HepG2 (cell line): ENCODE data around the gene DTD2. TPM values are rescaled to one million over a fixed set of nuclear protein-coding genes. Genes with fewer than 3 reads are reported as not detected.
A peak's percentile ranks its signal among the peaks of the same experiment; 100 is the strongest.

ENCODE experiments used
- ASH2L ChIP-seq: fragments of 300-600, 200-600 bp; sonication (generic); IDR thresholded peaks from 2 replicates; pipeline ENCODE4 v1.7.0; 2017; ENCODE audit warnings: low read depth, mild to moderate bottlenecking, moderate library complexity, mixed read lengths, low read length; ENCODE audit not compliant: insufficient read length
- ATM ChIP-seq: fragments of 450-650 bp; IDR thresholded peaks from 2 replicates; pipeline ENCODE4 v1.7.1; 2017; ENCODE audit warnings: mild to moderate bottlenecking, borderline replicate concordance
- FIP1L1 ChIP-seq: fragments of 200-400 bp; formaldehyde crosslinking; IDR thresholded peaks from 2 replicates; pipeline ENCODE4 v1.6.1; 2018; ENCODE audit warnings: low read depth, mild to moderate bottlenecking, low read length, moderate library complexity, borderline replicate concordance; ENCODE audit not compliant: insufficient read depth
- FOXA1 ChIP-seq, 2 experiments: fragments of 450-650 bp in 1 of 2; sonication (generic) in 1 of 2; formaldehyde crosslinking in 1 of 2; IDR thresholded peaks; 2 replicates each; pipeline versions ENCODE4 v1.4.0 to v1.6.1; 2016 to 2020; ENCODE audit warnings: missing genetic modification reagents in 1 of 2
- GLI4 ChIP-seq: sonication (generic); formaldehyde crosslinking; IDR thresholded peaks from 2 replicates; pipeline ENCODE4 v1.5.1; 2020; ENCODE audit warnings: missing genetic modification reagents, mild to moderate bottlenecking, moderate library complexity, borderline replicate concordance
- HMG20B ChIP-seq: conservative IDR thresholded peaks from 2 replicates; pipeline ENCODE4 v1.6.1; 2016; ENCODE audit warnings: missing genetic modification reagents, missing compliant biosample characterization
- JDP2 ChIP-seq: sonication (generic); formaldehyde crosslinking; IDR thresholded peaks from 2 replicates; pipeline ENCODE4 v1.8.1; 2022; ENCODE audit warnings: missing genetic modification reagents, borderline replicate concordance
- NCOA1 ChIP-seq: sonication (generic); formaldehyde crosslinking; IDR thresholded peaks from 2 replicates; pipeline ENCODE4 v1.9.0; 2021; ENCODE audit warnings: missing genetic modification reagents
- RBAK ChIP-seq: sonication (generic); formaldehyde crosslinking; IDR thresholded peaks from 2 replicates; pipeline ENCODE4 v1.5.1; 2020; ENCODE audit warnings: mild to moderate bottlenecking, missing genetic modification reagents
- SKI ChIP-seq: fragments of 450-650 bp; IDR thresholded peaks from one replicate; pipeline ENCODE4 v1.6.1; 2018; ENCODE audit warnings: mild to moderate bottlenecking; ENCODE audit not compliant: partially characterized antibody
- TMF1 ChIP-seq: sonication (generic); formaldehyde crosslinking; IDR thresholded peaks from 2 replicates; pipeline ENCODE4 v1.8.1; 2022; ENCODE audit warnings: low read depth, missing genetic modification reagents
- ZNF3 ChIP-seq: IDR thresholded peaks from 2 replicates; pipeline ENCODE4 v1.7.0; 2017; ENCODE audit warnings: inconsistent platforms
- ZNF724P ChIP-seq: sonication (generic); formaldehyde crosslinking; IDR thresholded peaks from 2 replicates; pipeline ENCODE4 v1.8.0; 2022; ENCODE audit warnings: missing genetic modification reagents, borderline replicate concordance
- polyA plus RNA-seq, 8 experiments: library from polyadenylated mRNA; depleted of rRNA in 3 of 8; stranded (reverse) in 7 of 8; unstranded in 1 of 8; fragments of >200 nt; fragmentation: Illumina TruSeq in 4 of 8; extraction: Trizol in 4 of 8; gene quantifications; 2 replicates each; pipeline versions ENCODE4 v1.2.1 to v1.2.3, GENCODE V29; 2011 to 2016; ENCODE audit warnings: low read depth in 4 of 8, missing spikeins in 1 of 8, mixed read lengths in 1 of 8; ENCODE audit not compliant: insufficient read depth in 1 of 8
- total RNA-seq, 5 experiments: library from RNA; depleted of rRNA; stranded (reverse); fragments of >200 nt; fragmentation: Illumina TruSeq; extraction: Trizol; gene quantifications; 2 replicates each; pipeline ENCODE4 v1.2.3, GENCODE V29; 2016; ENCODE audit warnings: low read depth in 1 of 5
- TF ChIP-seq, protein P1 (sequence below), 2 experiments: IDR thresholded peaks; 2 replicates each; pipeline ENCODE4 v1.6.1; 2011 to 2012; ENCODE audit warnings: low read length in 2 of 2, borderline replicate concordance in 1 of 2, low read depth in 1 of 2, mild to moderate bottlenecking in 1 of 2, moderate library complexity in 1 of 2
- TF ChIP-seq, protein P2 (sequence below): sonication (generic); formaldehyde crosslinking; IDR thresholded peaks from 2 replicates; pipeline ENCODE4 v1.5.1; 2020; ENCODE audit warnings: mild to moderate bottlenecking, missing genetic modification reagents
- TF ChIP-seq, protein P3 (sequence below): sonication (generic); formaldehyde crosslinking; IDR thresholded peaks from 2 replicates; pipeline ENCODE4 v1.4.0; 2020; ENCODE audit warnings: missing genetic modification reagents
- TF ChIP-seq, protein P4 (sequence below): sonication (generic); formaldehyde crosslinking; conservative IDR thresholded peaks from 2 replicates; pipeline ENCODE4 v1.8.0; 2022; ENCODE audit warnings: mild to moderate bottlenecking, moderate library complexity, missing genetic modification reagents
- TF ChIP-seq, protein P5 (sequence below): sonication (generic); formaldehyde crosslinking; IDR thresholded peaks from 2 replicates; pipeline ENCODE4 v1.9.0; 2022; ENCODE audit warnings: low read depth, missing genetic modification reagents

DTD2 gene
- total and polyA plus RNA-seq, 2 of the 13 experiments (the other 11 are each of a cell fraction or from before 2014, with no cell fraction given): 22.3 to 49.8 TPM

DNA sequence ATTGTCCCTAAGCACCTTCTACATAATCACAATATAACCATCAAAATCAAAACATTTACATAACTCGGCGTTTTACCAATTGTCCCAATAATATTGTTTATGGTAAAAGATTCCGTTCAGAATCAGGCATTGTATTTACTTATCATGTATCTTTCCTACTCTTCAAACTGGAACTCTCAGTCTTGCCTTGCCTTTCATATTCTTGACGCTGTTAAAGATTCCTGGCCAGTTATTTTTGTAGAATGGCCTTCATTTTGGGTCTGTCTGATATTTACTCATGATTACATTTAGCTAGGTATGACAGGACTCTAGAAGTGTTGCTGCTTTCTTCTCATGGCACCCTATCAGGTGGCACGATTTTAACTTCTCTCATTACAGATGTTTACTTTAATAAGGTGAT is 36.1 kb downstream of the DTD2 start (continued):
- no peak for TF ChIP-seq ATM
- TF ChIP-seq HMG20B (CRISPR knock-in tag): no peak
- TF ChIP-seq, protein P1, sequence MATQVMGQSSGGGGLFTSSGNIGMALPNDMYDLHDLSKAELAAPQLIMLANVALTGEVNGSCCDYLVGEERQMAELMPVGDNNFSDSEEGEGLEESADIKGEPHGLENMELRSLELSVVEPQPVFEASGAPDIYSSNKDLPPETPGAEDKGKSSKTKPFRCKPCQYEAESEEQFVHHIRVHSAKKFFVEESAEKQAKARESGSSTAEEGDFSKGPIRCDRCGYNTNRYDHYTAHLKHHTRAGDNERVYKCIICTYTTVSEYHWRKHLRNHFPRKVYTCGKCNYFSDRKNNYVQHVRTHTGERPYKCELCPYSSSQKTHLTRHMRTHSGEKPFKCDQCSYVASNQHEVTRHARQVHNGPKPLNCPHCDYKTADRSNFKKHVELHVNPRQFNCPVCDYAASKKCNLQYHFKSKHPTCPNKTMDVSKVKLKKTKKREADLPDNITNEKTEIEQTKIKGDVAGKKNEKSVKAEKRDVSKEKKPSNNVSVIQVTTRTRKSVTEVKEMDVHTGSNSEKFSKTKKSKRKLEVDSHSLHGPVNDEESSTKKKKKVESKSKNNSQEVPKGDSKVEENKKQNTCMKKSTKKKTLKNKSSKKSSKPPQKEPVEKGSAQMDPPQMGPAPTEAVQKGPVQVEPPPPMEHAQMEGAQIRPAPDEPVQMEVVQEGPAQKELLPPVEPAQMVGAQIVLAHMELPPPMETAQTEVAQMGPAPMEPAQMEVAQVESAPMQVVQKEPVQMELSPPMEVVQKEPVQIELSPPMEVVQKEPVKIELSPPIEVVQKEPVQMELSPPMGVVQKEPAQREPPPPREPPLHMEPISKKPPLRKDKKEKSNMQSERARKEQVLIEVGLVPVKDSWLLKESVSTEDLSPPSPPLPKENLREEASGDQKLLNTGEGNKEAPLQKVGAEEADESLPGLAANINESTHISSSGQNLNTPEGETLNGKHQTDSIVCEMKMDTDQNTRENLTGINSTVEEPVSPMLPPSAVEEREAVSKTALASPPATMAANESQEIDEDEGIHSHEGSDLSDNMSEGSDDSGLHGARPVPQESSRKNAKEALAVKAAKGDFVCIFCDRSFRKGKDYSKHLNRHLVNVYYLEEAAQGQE (IDR thresholded peaks at IDR 0.05; ENCODE audit: borderline replicate concordance in 1 of 2, low read depth in 1 of 2, low read length in 2 of 2): peak in 1 of 2 experiments; percentile 20; a peak in 1 of 4 replicates
- TF ChIP-seq FOXA1 (IDR thresholded peaks at IDR 0.05): no peak
- TF ChIP-seq FOXA1 (CRISPR knock-in tag; IDR thresholded peaks at IDR 0.05): no peak; the same call in 1 of the 2 replicates
- TF ChIP-seq ZNF724P (CRISPR knock-in tag): no peak
- TF ChIP-seq NCOA1 (CRISPR knock-in tag): 0 out of 2 replicates have a peak, but pooled peaks have one; percentile 3
- TF ChIP-seq, protein P2, sequence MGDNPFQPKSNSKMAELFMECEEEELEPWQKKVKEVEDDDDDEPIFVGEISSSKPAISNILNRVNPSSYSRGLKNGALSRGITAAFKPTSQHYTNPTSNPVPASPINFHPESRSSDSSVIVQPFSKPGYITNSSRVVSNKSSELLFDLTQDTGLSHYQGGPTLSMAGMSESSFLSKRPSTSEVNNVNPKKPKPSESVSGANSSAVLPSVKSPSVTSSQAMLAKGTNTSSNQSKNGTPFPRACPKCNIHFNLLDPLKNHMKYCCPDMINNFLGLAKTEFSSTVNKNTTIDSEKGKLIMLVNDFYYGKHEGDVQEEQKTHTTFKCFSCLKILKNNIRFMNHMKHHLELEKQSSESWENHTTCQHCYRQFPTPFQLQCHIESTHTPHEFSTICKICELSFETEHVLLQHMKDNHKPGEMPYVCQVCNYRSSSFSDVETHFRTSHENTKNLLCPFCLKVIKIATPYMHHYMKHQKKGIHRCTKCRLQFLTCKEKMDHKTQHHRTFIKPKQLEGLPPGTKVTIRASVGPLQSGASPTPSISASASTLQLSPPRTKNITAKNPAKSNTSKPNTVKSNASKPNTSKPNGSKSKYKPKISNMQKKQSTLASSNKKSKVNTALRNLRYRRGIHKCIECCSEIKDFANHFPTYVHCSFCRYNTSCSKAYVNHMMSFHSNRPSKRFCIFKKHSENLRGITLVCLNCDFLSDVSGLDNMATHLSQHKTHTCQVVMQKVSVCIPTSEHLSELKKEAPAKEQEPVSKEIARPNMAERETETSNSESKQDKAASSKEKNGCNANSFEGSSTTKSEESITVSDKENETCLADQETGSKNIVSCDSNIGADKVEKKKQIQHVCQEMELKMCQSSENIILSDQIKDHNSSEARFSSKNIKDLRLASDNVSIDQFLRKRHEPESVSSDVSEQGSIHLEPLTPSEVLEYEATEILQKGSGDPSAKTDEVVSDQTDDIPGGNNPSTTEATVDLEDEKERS (CRISPR knock-in tag): no peak
- TF ChIP-seq, protein P3, sequence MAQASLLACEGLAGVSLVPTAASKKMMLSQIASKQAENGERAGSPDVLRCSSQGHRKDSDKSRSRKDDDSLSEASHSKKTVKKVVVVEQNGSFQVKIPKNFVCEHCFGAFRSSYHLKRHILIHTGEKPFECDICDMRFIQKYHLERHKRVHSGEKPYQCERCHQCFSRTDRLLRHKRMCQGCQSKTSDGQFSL (CRISPR knock-in tag): no peak
- TF ChIP-seq ZNF3 (CRISPR knock-in tag): no peak
- TF ChIP-seq FIP1L1: no peak
- TF ChIP-seq TMF1 (CRISPR knock-in tag): no peak
- TF ChIP-seq, protein P4, sequence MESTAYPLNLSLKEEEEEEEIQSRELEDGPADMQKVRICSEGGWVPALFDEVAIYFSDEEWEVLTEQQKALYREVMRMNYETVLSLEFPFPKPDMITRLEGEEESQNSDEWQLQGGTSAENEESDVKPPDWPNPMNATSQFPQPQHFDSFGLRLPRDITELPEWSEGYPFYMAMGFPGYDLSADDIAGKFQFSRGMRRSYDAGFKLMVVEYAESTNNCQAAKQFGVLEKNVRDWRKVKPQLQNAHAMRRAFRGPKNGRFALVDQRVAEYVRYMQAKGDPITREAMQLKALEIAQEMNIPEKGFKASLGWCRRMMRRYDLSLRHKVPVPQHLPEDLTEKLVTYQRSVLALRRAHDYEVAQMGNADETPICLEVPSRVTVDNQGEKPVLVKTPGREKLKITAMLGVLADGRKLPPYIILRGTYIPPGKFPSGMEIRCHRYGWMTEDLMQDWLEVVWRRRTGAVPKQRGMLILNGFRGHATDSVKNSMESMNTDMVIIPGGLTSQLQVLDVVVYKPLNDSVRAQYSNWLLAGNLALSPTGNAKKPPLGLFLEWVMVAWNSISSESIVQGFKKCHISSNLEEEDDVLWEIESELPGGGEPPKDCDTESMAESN (CRISPR knock-in tag): 0 out of 2 replicates have a peak, but pooled peaks have one; percentile 9
- TF ChIP-seq ASH2L: no peak
- TF ChIP-seq RBAK: no peak
- no peak for TF ChIP-seq JDP2 (CRISPR knock-in tag)
- TF ChIP-seq GLI4 (CRISPR knock-in tag): no peak
- TF ChIP-seq, protein P5, sequence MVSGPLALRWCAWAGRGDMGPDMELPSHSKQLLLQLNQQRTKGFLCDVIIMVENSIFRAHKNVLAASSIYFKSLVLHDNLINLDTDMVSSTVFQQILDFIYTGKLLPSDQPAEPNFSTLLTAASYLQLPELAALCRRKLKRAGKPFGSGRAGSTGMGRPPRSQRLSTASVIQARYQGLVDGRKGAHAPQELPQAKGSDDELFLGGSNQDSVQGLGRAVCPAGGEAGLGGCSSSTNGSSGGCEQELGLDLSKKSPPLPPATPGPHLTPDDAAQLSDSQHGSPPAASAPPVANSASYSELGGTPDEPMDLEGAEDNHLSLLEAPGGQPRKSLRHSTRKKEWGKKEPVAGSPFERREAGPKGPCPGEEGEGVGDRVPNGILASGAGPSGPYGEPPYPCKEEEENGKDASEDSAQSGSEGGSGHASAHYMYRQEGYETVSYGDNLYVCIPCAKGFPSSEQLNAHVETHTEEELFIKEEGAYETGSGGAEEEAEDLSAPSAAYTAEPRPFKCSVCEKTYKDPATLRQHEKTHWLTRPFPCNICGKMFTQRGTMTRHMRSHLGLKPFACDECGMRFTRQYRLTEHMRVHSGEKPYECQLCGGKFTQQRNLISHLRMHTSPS (CRISPR knock-in tag): no peak
- TF ChIP-seq SKI: no peak
